IPS-NIHi11 (cell line): ENCODE data around the gene LBH.
"Not testable (repeated sequence)": the region's sequence is repeated elsewhere in the genome, so short reads cannot be mapped to it uniquely, and the experiment has no call there.

ENCODE experiments used
- DNase-seq: peaks from one replicate; pipeline ENCODE4 v3.0.0; 2012; ENCODE audit warnings: mixed read lengths, low spot score

Gene LBH

GRCh38 chr2:30259071-30259470 is 27.7 kb downstream of the LBH start:
- DNase-seq, result no peak

- DNase-seq, result no peak
Observed at GRCh38 chr2:30259827-30260679, 28.7 kb downstream of the LBH start.

- no peak for DNase-seq
Observed at GRCh38 chr2:30260941-30261340, 29.6 kb downstream of the LBH start.

- DNase-seq, result no peak
Observed at GRCh38 chr2:30261695-30262211, 30.4 kb downstream of the LBH start.

GRCh38 chr2:30262716-30263309 is 31.5 kb downstream of the LBH start:
- DNase-seq, result no peak

GRCh38 chr2:30264274-30264673 is 32.9 kb downstream of the LBH start:
- no peak for DNase-seq

GRCh38 chr2:30265052-30266015 is 34.0 kb downstream of the LBH start:
- no peak for DNase-seq

- no peak for DNase-seq
Observed at GRCh38 chr2:30266051-30266621, 34.8 kb downstream of the LBH start.

- no peak for DNase-seq
Observed at GRCh38 chr2:30266705-30267104, 35.4 kb downstream of the LBH start.

- DNase-seq, result no peak
Observed at GRCh38 chr2:30267161-30267975, 36.0 kb downstream of the LBH start.

GRCh38 chr2:30268296-30268871 is 37.0 kb downstream of the LBH start:
- DNase-seq, result no peak

GRCh38 chr2:30269114-30269770 is 37.9 kb downstream of the LBH start:
- not testable (repeated sequence) for DNase-seq

- no peak for DNase-seq
Observed at GRCh38 chr2:30269771-30270145, 38.4 kb downstream of the LBH start.

- DNase-seq, result no peak
Observed at GRCh38 chr2:30270166-30270565, 38.8 kb downstream of the LBH start.

GRCh38 chr2:30271301-30271700 is 40.0 kb downstream of the LBH start:
- DNase-seq, result no peak

- DNase-seq, result no peak
Observed at GRCh38 chr2:30272286-30272685, 41.0 kb downstream of the LBH start.

- DNase-seq, result no peak
Observed at GRCh38 chr2:30272761-30273573, 41.6 kb downstream of the LBH start.

- no peak for DNase-seq
Observed at GRCh38 chr2:30273574-30273929, 42.2 kb downstream of the LBH start.

GRCh38 chr2:30275256-30275655 is 43.9 kb downstream of the LBH start:
- DNase-seq, result no peak
